ENCODE data around the gene UROD.
"Not testable (repeated sequence)": the region's sequence is repeated elsewhere in the genome, so short reads cannot be mapped to it uniquely, and the experiment has no call there.

- TF ChIP-seq POLR2AphosphoS5, POLR2A, TAF1, SPI1 (IDR thresholded peaks at IDR 0.05; ENCODE audit: low read depth, low read length): not testable (repeated sequence)
These were observed 10.5 kb upstream of the UROD start for GRCh38 chr1:45001576-45001975.

Measured in GM12891 (cell line).